GM23338 (cell line): Measurements from ENCODE around the gene RNU5B-1. TPM values are rescaled to one million over a fixed set of nuclear protein-coding genes. Genes with fewer than 3 reads are reported as not detected.

ENCODE experiments used
- ATAC-seq: fragments of 200-7000 bp; cut with Tn5 transposase; 3 replicates; pipeline ENCODE4 v1.9.1; 2020
- DNase-seq: peaks from one replicate; pipeline ENCODE4 v3.0.0-alpha.2; 2015; ENCODE audit warnings: low spot score
- H2AFZ ChIP-seq: fragments of 200-600 bp; sonication (generic); 2 replicates; pipeline ENCODE4 v1.8.0; 2016; ENCODE audit warnings: antibody characterized with exemption, mild to moderate bottlenecking, moderate library complexity
- H3F3A ChIP-seq: fragments of 200-600 bp; sonication (generic); replicated peaks from 2 replicates; pipeline ENCODE4 v1.8.0; 2017; ENCODE audit warnings: antibody characterized with exemption, mixed run types, low read depth
- H3K27ac ChIP-seq: fragments of 200-600 bp; sonication (generic); 2 replicates; pipeline ENCODE4 v1.6.1; 2016; ENCODE audit warnings: low read depth
- H3K27me3 ChIP-seq: fragments of 200-600 bp; sonication (generic); 2 replicates; pipeline ENCODE4 v1.8.0; 2016; ENCODE audit warnings: mild to moderate bottlenecking, mixed run types, moderate library complexity; ENCODE audit not compliant: insufficient read depth
- H3K36me3 ChIP-seq: fragments of 200-600 bp; sonication (generic); 2 replicates; pipeline ENCODE4 v1.8.0; 2016; ENCODE audit warnings: mild to moderate bottlenecking; ENCODE audit not compliant: insufficient read depth
- H3K4me1 ChIP-seq: fragments of 200-600 bp; sonication (generic); 2 replicates; pipeline ENCODE4 v1.8.0; 2016; ENCODE audit warnings: mild to moderate bottlenecking, moderate library complexity; ENCODE audit not compliant: insufficient read depth
- H3K4me2 ChIP-seq: fragments of 200-600 bp; sonication (generic); 2 replicates; pipeline ENCODE4 v1.7.1; 2017; ENCODE audit warnings: mixed run types
- H3K4me3 ChIP-seq: fragments of 200-600 bp; sonication (generic); 2 replicates; pipeline ENCODE4 v1.6.1; 2016; ENCODE audit warnings: mixed run types
- H3K79me2 ChIP-seq: fragments of 200-600 bp; sonication (generic); replicated peaks from 2 replicates; pipeline ENCODE4 v1.8.0; 2017; ENCODE audit warnings: mild to moderate bottlenecking; ENCODE audit not compliant: insufficient read depth
- H3K9me2 ChIP-seq: fragments of 200-600 bp; sonication (generic); 2 replicates; pipeline ENCODE4 v1.8.0; 2017; ENCODE audit not compliant: insufficient read depth
- H4K20me1 ChIP-seq: fragments of 200-600 bp; sonication (generic); replicated peaks from 2 replicates; pipeline ENCODE4 v1.8.0; 2017; ENCODE audit warnings: mild to moderate bottlenecking; ENCODE audit not compliant: insufficient read depth
- H3K27ac Mint-ChIP-seq: 2 replicates; pipeline ENCODE4 v1.8.0; 2020; ENCODE audit warnings: inconsistent platforms, mild to moderate bottlenecking, moderate library complexity, mixed read lengths
- H3K27me3 Mint-ChIP-seq: 3 replicates; pipeline ENCODE4 v1.8.0; 2022; ENCODE audit warnings: low read depth, mild to moderate bottlenecking, moderate library complexity, mixed read lengths, inconsistent platforms; ENCODE audit not compliant: insufficient read depth, poor library complexity
- H3K36me3 Mint-ChIP-seq: 3 replicates; pipeline ENCODE4 v1.8.0; 2021; ENCODE audit warnings: low read depth, mild to moderate bottlenecking, inconsistent platforms, moderate library complexity, mixed read lengths
- H3K4me1 Mint-ChIP-seq: 3 replicates; pipeline ENCODE4 v1.8.0; 2020; ENCODE audit warnings: mild to moderate bottlenecking, inconsistent platforms, mixed read lengths
- H3K4me3 Mint-ChIP-seq: 3 replicates; pipeline ENCODE4 v1.8.0; 2021; ENCODE audit warnings: moderate library complexity, mild to moderate bottlenecking, inconsistent platforms, mixed read lengths
- H3K9me3 Mint-ChIP-seq: 3 replicates; pipeline ENCODE4 v1.8.0; 2020; ENCODE audit warnings: moderate library complexity, mild to moderate bottlenecking, inconsistent platforms, mixed read lengths
- CREB1 ChIP-seq: fragments of 250-450 bp; sonication (Bioruptor Pico); IDR thresholded peaks from 2 replicates; pipeline ENCODE4 v1.5.0; 2020; ENCODE audit warnings: low read depth, mild to moderate bottlenecking, moderate library complexity
- CTCF ChIP-seq, 2 experiments: fragments of 200-600 bp in 1 of 2; sonication (generic) in 1 of 2; conservative IDR thresholded peaks; 2 replicates each; pipeline versions ENCODE4 v1.5.1 to v1.6.1; 2016 to 2017; ENCODE audit warnings: antibody characterized with exemption in 2 of 2, low read depth in 2 of 2, mild to moderate bottlenecking in 2 of 2, moderate library complexity in 1 of 2
- EZH2 ChIP-seq: fragments of 200-600 bp; sonication (generic); IDR thresholded peaks from one replicate; pipeline ENCODE4 v1.8.0; 2017; ENCODE audit warnings: antibody characterized with exemption, mild to moderate bottlenecking, low read depth; ENCODE audit not compliant: unreplicated experiment
- EZH2phosphoT487 ChIP-seq: fragments of 200-600 bp; sonication (generic); IDR thresholded peaks from one replicate; pipeline ENCODE4 v1.8.1; 2018; ENCODE audit warnings: antibody characterized with exemption; ENCODE audit not compliant: unreplicated experiment
- POLR2AphosphoS5 ChIP-seq: IDR thresholded peaks from 2 replicates; pipeline ENCODE4 v1.6.1; 2016; ENCODE audit warnings: antibody characterized with exemption, low read depth
- REST ChIP-seq: IDR thresholded peaks from one replicate; pipeline ENCODE4 v1.6.1; 2018; ENCODE audit warnings: antibody characterized with exemption; ENCODE audit not compliant: unreplicated experiment
- STAT1 ChIP-seq: IDR thresholded peaks from one replicate; pipeline ENCODE4 v1.6.1; 2016; ENCODE audit warnings: antibody characterized with exemption; ENCODE audit not compliant: unreplicated experiment
- ZNF114 ChIP-seq: fragments of 250-450 bp; sonication (Bioruptor Pico); IDR thresholded peaks from 2 replicates; pipeline ENCODE4 v1.5.0; 2020; ENCODE audit warnings: mild to moderate bottlenecking, moderate library complexity
- ZNF331 ChIP-seq: fragments of 250-450 bp; sonication (Bioruptor Pico); IDR thresholded peaks from 2 replicates; pipeline ENCODE4 v1.5.0; 2020; ENCODE audit warnings: low read depth, mild to moderate bottlenecking, moderate library complexity
- polyA plus RNA-seq: library from polyadenylated mRNA; unstranded; fragments of >200 nt; fragmentation: Nextera tagmentation; extraction: Ambion mirVana; gene quantifications from 2 replicates; pipeline ENCODE4 v1.2.1, GENCODE V29; 2016
- total RNA-seq: library from RNA; depleted of rRNA; stranded (reverse); fragments of >200 nt; shearing (Covaris generic); gene quantifications from 2 replicates; pipeline ENCODE4 v1.2.3, GENCODE V29; 2014

Gene RNU5B-1
- total and polyA plus RNA-seq, 2 experiments from 2014 or later: not detected

GRCh38 chr15:65327651-65328393 is 23.3 kb downstream of the RNU5B-1 start:
- TF ChIP-seq CREB1 (CRISPR knock-in tag) (no peak), EZH2 (no peak), CTCF (conservative IDR thresholded peaks at IDR 0.05; ENCODE audit: low read depth in 2 of 2) (no peak), REST (no peak), EZH2phosphoT487 (no peak), POLR2AphosphoS5 (no peak), STAT1 (no peak), ZNF114 (CRISPR knock-in tag) (no peak), ZNF331 (CRISPR knock-in tag) (no peak)
- Mint-ChIP-seq H3K9me3 (no peaks in the 10 kb centered on the region; the same call in 2 of the 3 replicates), H3K36me3 (peaks cover 32% of the 10 kb centered on the region), H3K4me3 (no peak overlapping the region), H3K4me1 (peaks cover 18% of the 10 kb centered on the region), H3K27me3 (peaks cover 5% of the 10 kb centered on the region), H3K27ac (no peak overlapping the region)
- H3K4me2 ChIP-seq: no peak overlapping the region
- H3K36me3 ChIP-seq: no peaks in the 10 kb centered on the region
- no peaks in the 10 kb centered on the region for H3K79me2 ChIP-seq
- peaks cover 16% of the 10 kb centered on the region; the same call in 1 of the 2 replicates for H3K4me1 ChIP-seq
- H3K4me3 ChIP-seq: no peak overlapping the region
- 0 out of 2 replicates have a peak, but pooled peaks cover 9% of the 10 kb centered on the region for H3F3A ChIP-seq
- H3K27ac ChIP-seq: no peak overlapping the region
- H3K27me3 ChIP-seq: no peaks in the 10 kb centered on the region
- no peak overlapping the region for H2AFZ ChIP-seq
- ATAC-seq: no peak
- DNase-seq: no peak
- no peaks in the 10 kb centered on the region; the same call in 1 of the 2 replicates for H4K20me1 ChIP-seq
- H3K9me2 ChIP-seq: no peaks in the 10 kb centered on the region
